RWPE1 (cell line): ENCODE data around the gene PHLPP1.

Experiments
- CTCF ChIA-PET: fragments of 350-600 bp; sonication (Branson Sonifier 250); formaldehyde crosslinking; extraction: SDS; loops from one replicate; lab custom pipeline; 2021; lab: Yijun Ruan, JAX
- POLR2A ChIA-PET: fragments of 400-600 bp; formaldehyde crosslinking; extraction: SDS; loops from one replicate; lab custom pipeline; 2020; ENCODE audit warnings: antibody characterized with exemption; ENCODE audit not compliant: low non-redundant PET; lab: Yijun Ruan, JAX
- DNase-seq: peaks from one replicate; pipeline ENCODE4 v3.0.0; 2012; ENCODE audit warnings: low spot score
- H3K27ac ChIP-seq: fragments of 450-650 bp; 2 replicates; pipeline ENCODE4 v1.5.1; 2017
- TF ChIP-seq, protein P1 (sequence below): fragments of 450-650 bp; conservative IDR thresholded peaks from 2 replicates; pipeline ENCODE4 v1.5.1; 2017; ENCODE audit warnings: low read depth, mild to moderate bottlenecking

The PHLPP1 gene

GRCh38 chr18:62841405-62841804, 126.1 kb downstream of the PHLPP1 start:
- CTCF ChIA-PET = no interaction called here

GRCh38 chr18:62842898-62843297, 127.6 kb downstream of the PHLPP1 start:
- ChIA-PET CTCF (no interaction called here), POLR2A (no interaction called here)
- TF ChIP-seq, protein P1, sequence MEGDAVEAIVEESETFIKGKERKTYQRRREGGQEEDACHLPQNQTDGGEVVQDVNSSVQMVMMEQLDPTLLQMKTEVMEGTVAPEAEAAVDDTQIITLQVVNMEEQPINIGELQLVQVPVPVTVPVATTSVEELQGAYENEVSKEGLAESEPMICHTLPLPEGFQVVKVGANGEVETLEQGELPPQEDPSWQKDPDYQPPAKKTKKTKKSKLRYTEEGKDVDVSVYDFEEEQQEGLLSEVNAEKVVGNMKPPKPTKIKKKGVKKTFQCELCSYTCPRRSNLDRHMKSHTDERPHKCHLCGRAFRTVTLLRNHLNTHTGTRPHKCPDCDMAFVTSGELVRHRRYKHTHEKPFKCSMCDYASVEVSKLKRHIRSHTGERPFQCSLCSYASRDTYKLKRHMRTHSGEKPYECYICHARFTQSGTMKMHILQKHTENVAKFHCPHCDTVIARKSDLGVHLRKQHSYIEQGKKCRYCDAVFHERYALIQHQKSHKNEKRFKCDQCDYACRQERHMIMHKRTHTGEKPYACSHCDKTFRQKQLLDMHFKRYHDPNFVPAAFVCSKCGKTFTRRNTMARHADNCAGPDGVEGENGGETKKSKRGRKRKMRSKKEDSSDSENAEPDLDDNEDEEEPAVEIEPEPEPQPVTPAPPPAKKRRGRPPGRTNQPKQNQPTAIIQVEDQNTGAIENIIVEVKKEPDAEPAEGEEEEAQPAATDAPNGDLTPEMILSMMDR = no peak

More at GRCh38 chr18:62841405-62841804, 126.1 kb downstream of the PHLPP1 start:
- TF ChIP-seq, protein P1 = no peak
- no peak for DNase-seq
- H3K27ac ChIP-seq = no peak overlapping the region
- POLR2A ChIA-PET = no interaction called here

GRCh38 chr18:62844850-62845643, 129.7 kb downstream of the PHLPP1 start:
- TF ChIP-seq, protein P1 = no peak
- ChIA-PET CTCF (interaction anchor here (0.6 kb wide), 1 partner anchor 131 kb away, joined by 3 read pairs; no protein-coding TSS in a partner anchor), POLR2A (no interaction called here)
- no peak overlapping the region for H3K27ac ChIP-seq
- DNase-seq = no peak

More at GRCh38 chr18:62842898-62843297, 127.6 kb downstream of the PHLPP1 start:
- H3K27ac ChIP-seq = no peak overlapping the region
- DNase-seq = no peak

DNA sequence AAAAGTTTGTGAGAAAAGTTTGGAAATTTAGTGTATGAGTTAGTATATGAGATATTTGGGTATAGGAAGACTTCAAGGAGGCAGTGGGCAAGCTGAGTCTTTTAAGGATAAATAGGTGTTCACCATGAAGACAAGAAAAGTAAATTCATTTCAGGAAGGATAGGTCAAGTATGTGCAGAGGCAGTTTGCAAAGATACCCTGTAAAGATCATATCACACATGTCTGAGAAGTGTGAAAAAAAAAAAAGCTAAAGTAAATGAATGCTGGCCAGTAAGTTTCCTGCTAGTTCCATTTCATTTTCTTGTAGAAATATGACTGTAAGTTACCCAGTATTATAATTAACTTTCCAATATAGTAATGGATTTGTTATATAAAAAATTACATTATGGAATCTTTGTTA, 131.0 kb downstream of the PHLPP1 start:
- CTCF ChIA-PET = no interaction called here
- POLR2A ChIA-PET = no interaction called here
- H3K27ac ChIP-seq = no peak overlapping the region
- DNase-seq = no peak
- TF ChIP-seq, protein P1 = no peak

DNA sequence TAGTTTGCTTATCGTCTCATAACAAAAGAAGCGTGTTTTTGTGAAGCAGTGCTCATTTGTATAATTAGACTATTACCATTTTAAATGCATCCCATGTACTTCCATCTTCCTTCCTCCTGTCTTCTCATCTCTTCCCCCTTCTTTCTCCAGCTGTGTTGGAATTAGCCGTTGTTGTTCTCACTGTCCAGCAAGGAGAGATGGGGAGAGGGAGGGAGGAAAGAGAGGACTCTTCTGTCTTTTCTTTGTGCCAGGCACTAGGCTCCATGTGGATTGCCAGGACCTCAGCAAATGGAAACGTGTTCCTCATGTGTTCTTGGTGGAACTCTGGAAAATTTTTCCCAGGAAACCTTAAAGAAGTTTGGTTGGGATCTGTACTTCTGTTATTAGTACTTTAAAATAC, 131.7 kb downstream of the PHLPP1 start:
- no peak overlapping the region for H3K27ac ChIP-seq
- TF ChIP-seq, protein P1 = no peak
- POLR2A ChIA-PET = no interaction called here
- CTCF ChIA-PET = no interaction called here
- no peak for DNase-seq

DNA sequence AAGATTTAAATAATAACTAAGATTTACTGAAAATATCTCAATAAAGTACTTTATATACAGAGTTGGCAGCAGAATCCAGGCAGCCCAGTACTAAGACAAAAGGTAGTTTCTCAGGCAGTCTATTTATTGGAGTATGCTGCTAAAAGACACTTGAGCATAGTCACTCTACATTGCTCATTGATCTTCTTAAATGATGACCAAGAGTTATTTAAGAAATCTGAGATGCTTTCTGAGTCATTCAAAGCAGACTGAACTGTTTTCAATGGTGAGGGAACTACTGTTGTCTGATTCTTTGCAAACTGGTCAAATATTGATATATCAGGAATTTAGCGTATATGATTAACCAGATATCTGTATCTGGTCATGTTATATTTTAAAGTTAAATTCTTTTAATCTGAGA, 133.6 kb downstream of the PHLPP1 start:
- no peak for DNase-seq
- POLR2A ChIA-PET = no interaction called here
- H3K27ac ChIP-seq = no peak overlapping the region
- CTCF ChIA-PET = no interaction called here
- TF ChIP-seq, protein P1 = no peak
